ENCODE results near the gene PMEPA1.

PMEPA1 gene

GRCh38 chr20:57698116-57698866, 11.5 kb downstream of the PMEPA1 start:
- peak overlapping the region in 13 of 21 experiments; percentile 2 to 79 (median 58) for H3K27ac ChIP-seq
- no peak overlapping the region for H3K4me3 ChIP-seq

GRCh38 chr20:57697543-57697942, 12.3 kb downstream of the PMEPA1 start:
- Histone ChIP-seq H3K27ac (peak overlapping the region in 5 of 21 experiments; percentile 18 to 79 (median 40)), H3K4me3 (no peak overlapping the region)

GRCh38 chr20:57696401-57696961, 13.3 kb downstream of the PMEPA1 start:
- Histone ChIP-seq H3K4me3 (no peak overlapping the region), H3K27ac (peak overlapping the region in 2 of 21 experiments; percentile 18 to 56)

- Histone ChIP-seq H3K27ac (peak overlapping the region in 6 of 21 experiments; percentile 18 to 63 (median 43)), H3K4me3 (no peak overlapping the region)
Measured at GRCh38 chr20:57695940-57696339, 13.9 kb downstream of the PMEPA1 start.

- Histone ChIP-seq H3K27ac (peak overlapping the region in 12 of 21 experiments; percentile 26 to 66 (median 46)), H3K4me3 (no peak overlapping the region)
Measured at GRCh38 chr20:57695012-57695411, 14.8 kb downstream of the PMEPA1 start.

GRCh38 chr20:57694481-57694880, 15.3 kb downstream of the PMEPA1 start:
- no peak overlapping the region for H3K4me3 ChIP-seq
- peak overlapping the region in 5 of 21 experiments; percentile 35 to 66 (median 47) for H3K27ac ChIP-seq

- Histone ChIP-seq H3K4me3 (no peak overlapping the region), H3K27ac (peak overlapping the region in 4 of 21 experiments; percentile 14 to 56 (median 24))
Measured at GRCh38 chr20:57693670-57694329, 16.0 kb downstream of the PMEPA1 start.

GRCh38 chr20:57693002-57693582, 16.7 kb downstream of the PMEPA1 start:
- peak overlapping the region in 7 of 21 experiments; percentile 14 to 56 (median 22) for H3K27ac ChIP-seq

GRCh38 chr20:57692393-57692792, 17.4 kb downstream of the PMEPA1 start:
- H3K4me3 ChIP-seq = no peak overlapping the region
- peak overlapping the region in 8 of 21 experiments; percentile 14 to 56 (median 26) for H3K27ac ChIP-seq

More at GRCh38 chr20:57693002-57693582, 16.7 kb downstream of the PMEPA1 start:
- no peak overlapping the region for H3K4me3 ChIP-seq

GRCh38 chr20:57691699-57692098, 18.1 kb downstream of the PMEPA1 start:
- Histone ChIP-seq H3K4me3 (no peak overlapping the region), H3K27ac (peak overlapping the region in 2 of 21 experiments; percentile 14 to 56)

GRCh38 chr20:57690525-57690924, 19.3 kb downstream of the PMEPA1 start:
- no peak overlapping the region for H3K4me3 ChIP-seq
- H3K27ac ChIP-seq = peak overlapping the region in 2 of 21 experiments; percentile 16 to 65

- Histone ChIP-seq H3K27ac (peak overlapping the region in 8 of 21 experiments; percentile 5 to 65 (median 45)), H3K4me3 (no peak overlapping the region)
Measured at GRCh38 chr20:57689745-57690481, 19.9 kb downstream of the PMEPA1 start.

GRCh38 chr20:57688864-57689263, 21.0 kb downstream of the PMEPA1 start:
- peak overlapping the region in 9 of 21 experiments; percentile 5 to 65 (median 44) for H3K27ac ChIP-seq
- H3K4me3 ChIP-seq = no peak overlapping the region

GRCh38 chr20:57688295-57688694, 21.5 kb downstream of the PMEPA1 start:
- Histone ChIP-seq H3K4me3 (no peak overlapping the region), H3K27ac (peak overlapping the region in 6 of 21 experiments; percentile 28 to 65 (median 52))

GRCh38 chr20:57686931-57687652, 22.7 kb downstream of the PMEPA1 start:
- Histone ChIP-seq H3K27ac (peak overlapping the region in 3 of 21 experiments; percentile 3 to 65 (median 58)), H3K4me3 (no peak overlapping the region)

- Histone ChIP-seq H3K4me3 (no peak overlapping the region), H3K27ac (peak overlapping the region in 3 of 21 experiments; percentile 5 to 65 (median 18))
Measured at GRCh38 chr20:57685146-57685758, 24.6 kb downstream of the PMEPA1 start.

GRCh38 chr20:57684808-57685140, 25.0 kb downstream of the PMEPA1 start:
- Histone ChIP-seq H3K4me3 (no peak overlapping the region), H3K27ac (peak overlapping the region in 2 of 21 experiments; percentile 18 to 65)
